ENCODE results near the gene SYDE2. TPM values are rescaled to one million over a fixed set of nuclear protein-coding genes. Genes with fewer than 3 reads are reported as not detected.

SYDE2 gene
- total and polyA plus RNA-seq, 4 donors = 1.9 to 48.9 (median 10.3) TPM

DNA sequence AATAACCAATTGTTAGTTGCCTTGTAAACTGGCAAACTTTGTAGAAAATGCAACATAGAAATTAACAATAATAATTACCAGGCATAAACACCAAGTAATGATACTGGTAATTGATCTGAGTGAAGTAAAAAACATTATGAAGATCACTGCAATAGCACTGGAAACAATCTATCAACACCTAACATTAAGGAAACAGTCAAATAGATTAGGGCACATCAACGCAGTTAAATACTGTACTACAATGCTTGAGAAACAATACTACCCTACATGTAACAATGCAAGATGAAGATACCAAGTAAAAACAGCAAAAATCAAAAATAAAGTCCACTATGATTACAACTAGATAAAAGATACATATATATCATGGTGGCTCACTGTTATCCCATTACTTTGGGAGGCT lies 16.6 kb downstream of the SYDE2 start:
- Histone ChIP-seq H3K27me3 (ENCODE audit: control insufficient read depth in 3 of 3, insufficient read depth in 3 of 3, low read length in 2 of 3) (no peaks in the 10 kb centered on the region), H3K4me1 (ENCODE audit: control insufficient read depth in 5 of 5, insufficient read depth in 5 of 5, low read length in 5 of 5) (peaks cover 0 to 2% (median 0%) of the 10 kb centered on the region in 5 donors), H3K9me3 (ENCODE audit: control insufficient read depth in 4 of 4, insufficient read depth in 3 of 4, low read length in 3 of 4) (no peaks in the 10 kb centered on the region), H3K36me3 (ENCODE audit: control insufficient read depth in 4 of 4, insufficient read depth in 4 of 4, low read length in 4 of 4) (peaks cover 0 to under 1% (median 0%) of the 10 kb centered on the region in 4 donors), H3K9ac (ENCODE audit: insufficient read depth in 1 of 2, low read length in 2 of 2) (no peak overlapping the region), H3K4me3 (no peak overlapping the region), H3K27ac (ENCODE audit: low read depth in 1 of 2, low read length in 1 of 2) (no peak overlapping the region)
- DNase-seq = no peak
- 66 to 76% methylated on average over 1 of the region's 1 CpG for WGBS, 2 donors
- ATAC-seq (ENCODE audit: insufficient read depth, low FRiP score) = no peak
- TF ChIP-seq, protein P1, sequence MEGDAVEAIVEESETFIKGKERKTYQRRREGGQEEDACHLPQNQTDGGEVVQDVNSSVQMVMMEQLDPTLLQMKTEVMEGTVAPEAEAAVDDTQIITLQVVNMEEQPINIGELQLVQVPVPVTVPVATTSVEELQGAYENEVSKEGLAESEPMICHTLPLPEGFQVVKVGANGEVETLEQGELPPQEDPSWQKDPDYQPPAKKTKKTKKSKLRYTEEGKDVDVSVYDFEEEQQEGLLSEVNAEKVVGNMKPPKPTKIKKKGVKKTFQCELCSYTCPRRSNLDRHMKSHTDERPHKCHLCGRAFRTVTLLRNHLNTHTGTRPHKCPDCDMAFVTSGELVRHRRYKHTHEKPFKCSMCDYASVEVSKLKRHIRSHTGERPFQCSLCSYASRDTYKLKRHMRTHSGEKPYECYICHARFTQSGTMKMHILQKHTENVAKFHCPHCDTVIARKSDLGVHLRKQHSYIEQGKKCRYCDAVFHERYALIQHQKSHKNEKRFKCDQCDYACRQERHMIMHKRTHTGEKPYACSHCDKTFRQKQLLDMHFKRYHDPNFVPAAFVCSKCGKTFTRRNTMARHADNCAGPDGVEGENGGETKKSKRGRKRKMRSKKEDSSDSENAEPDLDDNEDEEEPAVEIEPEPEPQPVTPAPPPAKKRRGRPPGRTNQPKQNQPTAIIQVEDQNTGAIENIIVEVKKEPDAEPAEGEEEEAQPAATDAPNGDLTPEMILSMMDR (IDR thresholded peaks at IDR 0.05; ENCODE audit: control extremely low read depth, extremely low read depth) = no peak

DNA sequence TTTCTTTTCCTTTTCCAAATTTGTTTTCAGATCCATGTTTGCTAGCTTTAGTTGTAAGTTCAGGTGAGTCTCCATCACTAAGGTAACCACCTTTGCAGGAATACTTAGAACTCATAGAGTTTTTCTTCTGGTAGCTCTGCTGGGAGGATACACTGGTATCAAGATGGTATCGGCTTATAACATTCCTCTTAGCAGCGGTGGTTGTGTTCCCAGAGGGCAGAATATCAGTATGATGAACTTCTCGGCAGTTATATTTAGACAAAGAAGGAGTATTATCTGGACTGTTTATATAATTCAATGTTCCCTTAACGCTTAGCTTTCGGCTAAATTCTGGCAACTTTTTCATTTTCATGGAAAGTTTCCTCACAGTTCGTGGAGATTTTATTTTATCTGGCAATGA lies 18.1 kb downstream of the SYDE2 start:
- TF ChIP-seq, protein P1 (IDR thresholded peaks at IDR 0.05; ENCODE audit: control extremely low read depth, extremely low read depth) = no peak
- no peaks in the 10 kb centered on the region for H3K27me3 ChIP-seq (ENCODE audit: control insufficient read depth in 3 of 3, insufficient read depth in 3 of 3, low read length in 2 of 3)
- H3K9ac ChIP-seq (ENCODE audit: insufficient read depth in 1 of 2, low read length in 2 of 2) = no peak overlapping the region
- H3K4me3 ChIP-seq = no peak overlapping the region
- no peak for ATAC-seq (ENCODE audit: insufficient read depth, low FRiP score)
- no peaks in the 10 kb centered on the region for H3K9me3 ChIP-seq (ENCODE audit: control insufficient read depth in 4 of 4, insufficient read depth in 3 of 4, low read length in 3 of 4)
- WGBS, 2 donors = 77 to 78% methylated on average over 6 of the region's 6 CpGs
- no peak for DNase-seq
- H3K27ac ChIP-seq (ENCODE audit: low read depth in 1 of 2, low read length in 1 of 2) = no peak overlapping the region
- peaks cover 0 to 2% (median 0%) of the 10 kb centered on the region in 5 donors for H3K4me1 ChIP-seq (ENCODE audit: control insufficient read depth in 5 of 5, insufficient read depth in 5 of 5, low read length in 5 of 5)
- H3K36me3 ChIP-seq (ENCODE audit: control insufficient read depth in 4 of 4, insufficient read depth in 4 of 4, low read length in 4 of 4) = no peaks in the 10 kb centered on the region

DNA sequence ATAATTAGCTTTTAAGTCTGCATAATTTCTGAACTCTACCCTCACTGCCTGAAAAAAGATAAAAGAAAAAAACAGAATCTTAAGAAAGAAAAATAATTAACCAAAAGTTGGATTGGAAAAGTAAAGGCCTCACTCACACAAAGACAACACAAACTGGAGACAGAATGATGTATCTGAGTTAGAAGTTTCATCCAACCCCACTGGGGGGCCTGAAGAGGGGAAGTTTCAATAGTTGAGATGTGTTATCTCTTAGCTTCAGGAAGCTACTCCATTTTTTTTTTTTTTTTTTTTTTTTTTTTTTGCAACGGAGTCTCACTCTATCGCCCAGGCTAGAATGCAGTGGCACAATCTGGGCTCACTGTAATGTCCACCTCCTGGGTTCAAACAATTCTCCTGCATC lies 19.9 kb downstream of the SYDE2 start:
- H3K4me1 ChIP-seq (ENCODE audit: control insufficient read depth in 5 of 5, insufficient read depth in 5 of 5, low read length in 5 of 5) = peaks cover 0 to 2% (median 0%) of the 10 kb centered on the region in 5 donors
- ATAC-seq (ENCODE audit: insufficient read depth, low FRiP score) = no peak
- WGBS, 2 donors = 100% methylated on average over 2 of the region's 2 CpGs; no CpG with 5 or more reads in 1 of the 2 donors
- H3K4me3 ChIP-seq = no peak overlapping the region
- no peaks in the 10 kb centered on the region for H3K9me3 ChIP-seq (ENCODE audit: control insufficient read depth in 4 of 4, insufficient read depth in 3 of 4, low read length in 3 of 4)
- no peaks in the 10 kb centered on the region for H3K27me3 ChIP-seq (ENCODE audit: control insufficient read depth in 3 of 3, insufficient read depth in 3 of 3, low read length in 2 of 3)
- no peak overlapping the region for H3K27ac ChIP-seq (ENCODE audit: low read depth in 1 of 2, low read length in 1 of 2)
- no peak overlapping the region for H3K9ac ChIP-seq (ENCODE audit: insufficient read depth in 1 of 2, low read length in 2 of 2)
- no peak for DNase-seq
- peaks cover 0 to 4% (median 0%) of the 10 kb centered on the region in 4 donors for H3K36me3 ChIP-seq (ENCODE audit: control insufficient read depth in 4 of 4, insufficient read depth in 4 of 4, low read length in 4 of 4)
- TF ChIP-seq, protein P1 (IDR thresholded peaks at IDR 0.05; ENCODE audit: control extremely low read depth, extremely low read depth) = no peak

DNA sequence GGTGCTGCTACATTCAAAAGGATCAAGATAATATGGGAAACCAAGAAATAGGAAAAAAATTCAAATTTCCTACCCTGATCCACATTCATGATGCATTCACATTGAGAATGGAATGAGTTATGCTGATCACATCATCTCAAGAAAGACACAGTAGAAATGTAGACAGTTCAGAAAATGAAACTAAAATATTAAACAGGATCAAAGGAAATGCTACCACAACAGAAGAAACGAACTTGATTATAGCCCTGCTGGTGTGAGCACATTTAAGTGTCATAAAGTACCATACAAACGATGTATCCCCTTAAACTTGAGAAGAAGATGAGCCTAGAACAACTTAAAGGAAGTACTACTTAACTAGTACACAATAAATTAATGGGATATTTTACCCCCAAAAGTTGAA lies 21.3 kb downstream of the SYDE2 start:
- peaks cover 0 to 3% (median 0%) of the 10 kb centered on the region in 5 donors for H3K4me1 ChIP-seq (ENCODE audit: control insufficient read depth in 5 of 5, insufficient read depth in 5 of 5, low read length in 5 of 5)
- H3K4me3 ChIP-seq = no peak overlapping the region
- no peaks in the 10 kb centered on the region for H3K9me3 ChIP-seq (ENCODE audit: control insufficient read depth in 4 of 4, insufficient read depth in 3 of 4, low read length in 3 of 4)
- TF ChIP-seq, protein P1 (IDR thresholded peaks at IDR 0.05; ENCODE audit: control extremely low read depth, extremely low read depth) = no peak
- no peaks in the 10 kb centered on the region for H3K27me3 ChIP-seq (ENCODE audit: control insufficient read depth in 3 of 3, insufficient read depth in 3 of 3, low read length in 2 of 3)
- peaks cover 0 to 4% (median 0%) of the 10 kb centered on the region in 4 donors for H3K36me3 ChIP-seq (ENCODE audit: control insufficient read depth in 4 of 4, insufficient read depth in 4 of 4, low read length in 4 of 4)
- WGBS, 2 donors = 20 to 27% methylated on average over 2 of the region's 2 CpGs
- H3K27ac ChIP-seq (ENCODE audit: low read depth in 1 of 2, low read length in 1 of 2) = no peak overlapping the region
- no peak for ATAC-seq (ENCODE audit: insufficient read depth, low FRiP score)
- no peak for DNase-seq
- no peak overlapping the region for H3K9ac ChIP-seq (ENCODE audit: insufficient read depth in 1 of 2, low read length in 2 of 2)
